Stimulated activated CD8-positive, alpha-beta memory T cell treated with anti-CD3 and anti-CD28 coated beads, Interleukin-4, amount 100 ng/mL, for 4 hours (primary cell): ENCODE results near the gene KIF21B.
A peak's percentile ranks its signal among the peaks of the same experiment; 100 is the strongest.

Experiments used
- DNase-seq, 2 donors: peaks; one replicate each; pipeline ENCODE4 v3.0.0-alpha.2; 2020; ENCODE audit warnings: low read depth in 2 of 2, low spot score in 1 of 2

KIF21B gene

DNA sequence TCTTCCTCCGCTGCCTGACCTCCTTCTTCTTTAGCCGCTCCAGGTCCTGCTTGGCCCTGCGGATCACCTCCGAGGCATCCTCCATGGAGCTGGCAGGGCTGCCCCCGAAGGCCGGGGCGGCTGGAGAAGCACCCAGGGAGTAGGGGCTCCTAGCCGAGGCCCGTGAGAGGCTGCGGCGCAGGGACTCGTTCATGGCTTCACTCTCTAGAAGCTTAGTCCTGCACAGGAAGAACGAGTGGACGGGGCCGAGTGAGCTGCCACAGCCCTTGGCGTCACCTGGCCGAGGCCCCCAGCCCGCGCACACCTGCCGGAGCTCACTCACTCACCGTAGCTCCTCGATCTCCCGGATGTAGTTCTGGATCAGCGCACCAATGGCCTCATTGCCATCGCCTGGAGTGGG, 23.1 kb downstream of the KIF21B start:
- DNase-seq, result no peak

DNA sequence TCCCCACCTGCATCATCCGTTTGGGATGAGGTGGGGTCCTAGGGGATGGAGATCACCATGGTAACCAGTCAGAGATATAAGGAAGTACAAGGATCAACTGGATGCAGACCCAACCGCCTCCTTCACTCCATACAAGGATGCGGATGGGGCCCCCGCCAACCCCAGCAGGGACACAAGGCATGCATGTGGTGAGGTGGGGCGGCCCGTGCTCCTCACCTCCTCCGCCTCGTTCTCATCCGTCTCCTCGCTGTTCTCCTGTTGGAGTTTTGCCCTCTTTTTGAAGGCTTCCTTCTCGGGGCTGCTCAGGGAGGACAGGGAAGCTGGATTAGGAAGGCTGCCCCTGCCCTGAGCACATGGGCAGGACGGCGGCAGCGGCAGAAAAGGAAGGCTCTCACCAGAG, 23.8 kb downstream of the KIF21B start:
- no peak for DNase-seq

DNA sequence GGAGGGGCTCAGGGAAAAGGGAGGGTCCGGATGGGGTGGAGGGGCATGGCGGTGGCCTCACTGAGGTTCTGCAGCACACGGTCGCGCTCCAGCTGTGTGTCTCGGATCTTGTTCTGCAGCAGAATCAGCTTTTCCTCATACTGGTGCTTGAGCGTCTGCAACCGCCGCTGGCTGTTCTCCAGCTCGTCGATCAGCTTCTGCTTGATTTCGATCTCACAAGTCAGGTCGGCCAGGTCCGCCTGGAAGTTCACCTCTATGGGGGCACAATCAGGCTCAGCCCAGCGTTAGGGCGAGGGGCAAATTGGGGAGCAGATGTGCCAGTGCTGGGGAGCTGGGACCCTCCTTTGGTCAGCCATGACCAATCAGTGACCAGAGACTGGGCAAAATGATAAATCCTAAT, 25.2 kb downstream of the KIF21B start:
- no peak for DNase-seq

DNA sequence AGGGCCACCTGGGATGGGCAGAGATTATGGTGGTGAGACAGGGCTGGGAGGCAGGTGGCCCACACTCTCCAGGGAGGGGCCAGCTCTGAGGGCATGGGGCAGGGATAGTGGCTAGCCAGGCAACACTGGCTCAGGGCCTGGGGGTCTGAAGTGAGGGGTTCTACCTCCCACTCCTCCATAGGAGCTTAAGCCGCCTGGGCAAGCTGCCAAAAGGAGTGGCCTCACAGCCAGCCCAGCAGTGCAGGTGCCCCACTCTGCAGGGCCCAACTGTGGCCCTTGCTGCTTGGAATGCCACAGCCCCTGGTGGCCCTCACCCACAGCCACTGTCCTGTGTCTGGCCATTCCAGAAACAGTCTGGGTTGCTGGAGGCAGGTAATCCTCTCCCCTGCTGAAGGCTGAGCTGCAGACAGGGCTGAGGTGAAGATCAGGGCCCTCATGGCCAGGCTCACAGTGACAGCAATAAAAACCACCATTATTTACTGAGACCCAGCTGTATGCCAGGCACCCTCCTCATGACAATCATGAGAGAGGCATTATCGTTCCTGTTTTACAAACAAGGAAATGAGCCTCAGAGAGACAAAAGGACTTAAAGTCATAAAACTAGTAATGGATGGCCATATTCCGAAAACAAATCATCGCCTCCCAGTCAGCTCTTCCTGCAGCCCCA, 31.0 kb downstream of the KIF21B start:
- DNase-seq, result no peak

DNA sequence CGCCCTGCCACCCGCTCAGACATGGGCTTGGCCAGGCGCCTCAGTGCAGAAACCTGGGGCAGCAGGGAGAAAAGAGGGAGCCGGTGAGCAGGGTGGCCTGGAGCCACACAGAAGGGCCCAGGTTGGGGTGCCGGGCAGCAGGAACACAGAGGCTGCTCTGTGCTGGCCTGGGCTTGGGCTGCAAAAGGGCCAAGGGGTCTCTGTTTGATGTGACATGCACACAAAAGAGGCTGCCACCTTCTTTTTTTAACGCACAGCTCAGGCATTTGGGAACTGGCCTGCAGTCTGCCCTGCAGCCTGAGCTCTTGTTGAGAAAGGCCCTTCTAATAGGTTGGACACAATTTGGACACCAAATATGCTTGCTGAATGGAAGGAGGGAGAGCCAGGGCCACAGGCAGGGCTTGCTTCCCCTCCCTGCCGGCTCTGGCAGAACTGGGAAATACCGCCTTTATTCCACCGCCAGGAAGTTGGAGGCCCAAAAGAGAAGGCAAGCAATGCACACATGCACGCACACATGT, 32.4 kb downstream of the KIF21B start:
- DNase-seq, result no peak

DNA sequence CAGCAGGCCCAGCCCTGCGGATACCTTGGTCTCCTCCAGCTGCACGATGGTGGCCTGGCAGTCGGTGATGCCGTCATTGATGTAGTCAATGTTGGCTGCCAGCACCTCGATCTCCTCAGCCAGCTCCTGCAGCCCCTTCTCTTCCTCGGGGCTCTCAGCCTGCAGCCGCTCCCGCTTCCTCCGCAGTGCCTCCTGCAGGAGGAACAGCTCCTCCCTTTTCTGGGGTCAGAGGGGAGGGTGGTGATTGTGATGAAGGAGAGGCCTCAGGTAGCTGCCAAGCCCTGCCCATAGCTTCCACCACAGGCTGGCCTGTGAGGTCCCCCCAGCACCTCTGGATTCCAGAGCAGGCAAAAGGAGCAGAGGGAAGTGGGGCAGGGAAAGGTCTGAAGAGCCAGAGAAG, 33.4 kb downstream of the KIF21B start:
- no peak for DNase-seq

DNA sequence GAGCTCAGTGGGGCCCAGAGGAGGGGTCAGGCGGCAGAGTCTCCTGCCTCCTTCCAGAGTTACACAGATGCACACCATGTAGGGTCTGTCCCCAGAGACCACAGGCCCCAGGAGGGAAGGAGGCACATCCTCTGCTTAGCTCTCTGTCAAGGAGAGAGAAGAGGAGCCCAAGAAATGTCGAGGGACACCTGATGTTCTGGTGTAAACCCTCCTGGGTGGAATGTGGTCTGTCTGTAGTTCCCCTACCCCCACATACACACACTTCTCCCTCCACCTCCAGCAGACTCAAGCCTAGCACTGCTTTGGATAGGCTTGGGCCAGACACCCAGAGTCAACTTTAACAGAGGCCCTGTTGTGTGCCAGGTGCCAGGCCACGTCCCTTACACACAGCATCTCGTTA, 34.2 kb downstream of the KIF21B start:
- DNase-seq, result no peak

DNA sequence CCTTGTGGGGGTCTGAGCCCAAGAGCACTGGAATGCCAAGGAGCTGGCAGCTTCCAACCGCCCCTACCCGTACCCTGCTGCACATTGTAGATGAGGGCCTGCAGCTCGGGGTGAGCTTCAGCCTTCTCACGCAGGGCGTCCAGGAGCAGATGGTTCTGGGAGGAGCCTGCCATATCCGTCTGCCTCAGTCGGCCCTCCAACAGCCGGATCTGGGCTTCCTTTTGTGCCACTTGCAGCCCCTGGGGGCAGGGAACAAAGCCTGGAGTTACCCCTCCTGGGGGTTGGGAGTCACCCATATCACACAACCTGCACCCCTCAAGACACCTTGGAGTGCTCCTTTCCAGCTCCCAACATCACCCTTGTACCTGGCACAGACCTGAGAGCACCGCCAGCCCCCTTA, 34.8 kb downstream of the KIF21B start:
- DNase-seq, result no peak

DNA sequence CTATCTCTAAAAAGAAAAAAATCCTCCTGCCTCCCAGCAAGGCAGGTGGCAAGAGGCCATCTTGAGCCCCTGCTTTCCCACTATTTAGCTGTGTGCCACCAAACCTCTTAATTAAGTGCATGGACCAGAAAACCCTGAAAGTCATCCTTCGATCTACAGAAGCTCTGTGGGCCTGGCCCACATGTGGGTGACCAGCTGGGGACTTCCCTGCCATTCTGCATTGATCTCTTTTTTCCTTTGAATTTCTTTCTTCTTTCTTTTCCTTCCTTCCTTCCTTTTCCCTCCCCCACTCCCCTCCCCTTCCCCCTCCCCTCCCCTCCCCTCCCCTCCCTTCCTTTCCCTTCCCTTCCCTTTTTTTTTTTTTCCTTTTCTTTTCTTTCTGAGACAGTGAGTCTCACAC, 38.0 kb downstream of the KIF21B start:
- DNase-seq, result no peak

DNA sequence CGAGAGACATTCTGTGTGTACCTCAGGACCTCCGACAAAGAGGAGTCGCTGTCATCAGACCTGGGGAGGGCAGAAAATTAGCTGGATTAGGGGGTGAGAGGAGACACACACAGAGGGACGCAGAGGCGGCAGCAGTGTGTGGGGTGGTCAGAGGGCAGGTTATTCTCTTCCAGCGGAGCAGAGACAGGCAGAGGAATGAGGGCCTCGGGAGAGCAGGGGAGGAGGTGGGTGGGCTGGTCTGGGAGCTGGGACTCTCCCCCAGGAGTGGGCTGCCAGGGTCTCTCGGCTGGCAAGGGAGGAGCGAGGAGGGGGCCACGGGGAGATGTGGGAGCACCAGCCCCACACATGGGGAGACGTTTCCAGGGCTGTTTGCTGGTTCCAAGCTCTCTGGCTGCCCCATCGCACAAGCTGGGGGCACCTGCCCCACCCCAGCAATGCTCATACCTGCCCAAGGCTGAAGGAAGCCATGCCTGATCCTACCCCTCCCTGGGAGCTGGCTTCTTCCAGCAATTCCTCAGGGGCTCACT, 40.4 kb downstream of the KIF21B start:
- no peak for DNase-seq

DNA sequence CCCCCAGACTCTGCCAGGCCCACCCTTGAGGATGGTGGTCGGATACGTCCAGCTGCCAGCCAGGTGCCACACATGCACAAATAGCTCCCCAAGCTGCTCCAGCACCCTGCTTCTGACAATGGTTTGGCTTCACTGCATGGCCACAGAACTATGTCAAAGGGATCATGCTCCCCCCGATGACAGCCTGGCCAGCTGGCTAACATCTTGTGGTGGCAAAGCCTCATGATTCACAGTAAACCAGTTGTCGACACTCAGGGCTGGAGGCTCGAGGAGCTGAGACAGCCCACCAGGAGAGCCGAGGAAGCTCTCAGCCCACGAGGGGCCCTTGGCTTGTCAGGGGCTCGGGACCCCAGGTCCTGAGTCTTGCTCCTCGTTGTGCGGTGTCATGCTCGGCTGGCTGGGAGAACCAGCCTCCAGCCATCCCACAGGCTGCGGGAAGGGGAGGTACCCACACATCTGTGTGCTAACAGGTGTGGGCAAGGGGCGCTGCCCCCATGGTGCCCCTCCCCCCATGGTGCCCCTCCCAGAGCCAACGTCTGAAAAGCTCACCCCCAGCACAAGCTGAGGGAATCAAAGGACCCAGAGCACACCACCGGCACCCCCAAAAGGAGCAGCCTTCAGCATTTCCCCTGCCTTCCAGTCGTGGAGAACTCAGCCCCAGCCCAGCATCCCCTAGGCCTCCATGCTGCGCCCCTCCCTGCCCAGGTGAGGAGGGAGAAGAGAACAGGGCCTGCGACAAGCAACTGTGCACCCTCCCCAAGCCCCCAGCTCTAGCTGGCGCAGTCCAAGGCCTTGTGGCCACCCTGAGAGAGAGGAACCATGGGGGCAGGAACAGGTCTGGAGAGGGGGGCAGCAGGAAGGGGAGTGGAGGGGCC, 41.2 kb downstream of the KIF21B start:
- DNase-seq, result no peak

DNA sequence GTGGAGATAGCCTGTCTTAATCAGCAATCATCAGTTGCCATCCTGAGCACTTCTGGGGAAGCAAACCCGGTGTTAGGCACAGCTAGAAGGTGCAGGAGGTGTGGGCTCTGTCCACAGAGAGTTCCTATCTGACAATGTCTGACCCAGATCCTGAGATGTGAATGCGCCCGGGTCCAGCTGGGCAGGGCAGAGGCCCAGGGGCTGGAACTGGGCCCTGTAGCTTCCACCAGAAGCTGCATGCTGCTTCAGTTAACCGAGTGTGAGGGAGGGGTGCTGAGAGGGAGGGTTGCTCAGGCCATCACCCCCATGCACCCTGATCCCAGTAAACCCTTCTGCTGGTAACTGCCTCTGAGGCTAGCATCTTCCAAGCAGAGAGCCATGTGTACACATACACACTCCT, 42.2 kb downstream of the KIF21B start:
- no peak for DNase-seq

DNA sequence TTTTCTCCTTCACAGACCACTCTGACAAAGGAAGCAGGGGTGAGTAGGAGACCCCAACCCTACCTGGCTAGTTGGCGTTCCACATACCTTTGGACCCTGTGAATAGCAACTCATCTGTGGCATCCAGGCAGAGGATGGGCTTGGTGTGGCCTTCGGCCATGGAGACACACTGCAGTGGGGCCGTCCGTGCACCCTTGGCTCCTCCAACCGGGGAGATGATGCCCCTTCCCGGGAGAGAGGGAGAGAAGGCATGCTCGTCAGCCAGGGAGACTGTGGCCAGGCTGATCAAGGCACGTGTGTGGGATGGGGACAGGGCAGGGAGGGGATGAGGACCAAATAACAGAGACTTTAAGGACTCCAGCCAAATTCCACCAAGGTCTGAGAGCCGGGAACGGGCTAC, 42.6 kb downstream of the KIF21B start:
- DNase-seq, result no peak

DNA sequence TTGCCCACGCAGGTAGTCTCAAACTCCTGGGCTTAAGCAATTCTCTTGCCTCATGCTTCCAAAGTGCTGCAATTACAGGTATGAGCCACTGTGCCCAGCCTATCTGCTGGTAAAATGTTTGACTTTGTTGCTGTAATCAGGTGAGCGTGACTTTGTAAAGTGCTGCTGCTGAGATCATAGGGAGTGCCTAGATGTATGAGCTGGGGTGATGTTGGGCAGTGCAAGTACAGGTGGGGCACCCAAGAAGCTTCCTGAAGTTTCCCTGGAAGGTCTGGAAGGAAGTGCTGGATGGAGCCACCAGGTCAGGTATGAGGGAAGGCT, 43.1 kb downstream of the KIF21B start:
- DNase-seq, result no peak

DNA sequence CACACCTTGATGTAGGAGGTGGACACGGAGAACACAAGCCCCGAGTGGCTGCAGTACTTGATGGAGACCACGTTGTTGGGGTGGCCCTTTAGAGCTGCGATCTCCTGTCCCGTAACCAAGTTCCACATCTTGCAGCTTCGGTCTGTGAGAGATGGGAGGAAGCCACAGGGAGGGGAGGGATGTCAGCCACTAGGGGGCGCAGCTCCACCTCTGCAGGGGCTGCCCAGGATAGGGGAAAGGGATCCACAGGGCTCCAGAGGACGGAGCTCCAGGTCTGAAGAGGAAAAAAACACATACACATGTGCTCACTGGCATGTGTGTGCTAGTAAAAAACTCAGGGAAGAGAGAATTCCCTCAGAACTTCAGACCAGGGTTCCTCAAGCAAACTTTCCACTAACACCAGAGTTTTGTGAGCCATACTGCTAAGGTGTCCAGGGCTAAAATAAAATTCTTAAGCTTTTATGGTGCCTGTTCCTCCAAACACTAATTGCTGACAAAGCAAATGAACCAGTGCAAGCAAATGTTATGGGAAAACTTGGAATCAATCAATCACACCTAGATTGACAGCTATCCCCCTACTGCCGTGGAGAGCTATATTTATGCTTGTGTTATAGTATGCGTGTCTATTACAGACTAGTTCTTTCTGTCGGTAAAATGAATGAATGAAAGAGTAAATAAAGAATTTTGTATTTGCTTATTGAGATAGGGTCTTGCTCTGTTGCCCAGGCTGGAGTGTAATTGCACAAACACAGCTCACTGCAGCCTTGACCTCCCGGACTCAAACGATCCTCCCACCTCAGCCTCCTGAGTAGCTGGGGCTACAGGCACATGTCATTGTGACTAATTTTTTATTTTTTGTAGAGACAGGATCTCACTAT, 43.7 kb downstream of the KIF21B start:
- peak; percentile 26 to 35 for DNase-seq

DNA sequence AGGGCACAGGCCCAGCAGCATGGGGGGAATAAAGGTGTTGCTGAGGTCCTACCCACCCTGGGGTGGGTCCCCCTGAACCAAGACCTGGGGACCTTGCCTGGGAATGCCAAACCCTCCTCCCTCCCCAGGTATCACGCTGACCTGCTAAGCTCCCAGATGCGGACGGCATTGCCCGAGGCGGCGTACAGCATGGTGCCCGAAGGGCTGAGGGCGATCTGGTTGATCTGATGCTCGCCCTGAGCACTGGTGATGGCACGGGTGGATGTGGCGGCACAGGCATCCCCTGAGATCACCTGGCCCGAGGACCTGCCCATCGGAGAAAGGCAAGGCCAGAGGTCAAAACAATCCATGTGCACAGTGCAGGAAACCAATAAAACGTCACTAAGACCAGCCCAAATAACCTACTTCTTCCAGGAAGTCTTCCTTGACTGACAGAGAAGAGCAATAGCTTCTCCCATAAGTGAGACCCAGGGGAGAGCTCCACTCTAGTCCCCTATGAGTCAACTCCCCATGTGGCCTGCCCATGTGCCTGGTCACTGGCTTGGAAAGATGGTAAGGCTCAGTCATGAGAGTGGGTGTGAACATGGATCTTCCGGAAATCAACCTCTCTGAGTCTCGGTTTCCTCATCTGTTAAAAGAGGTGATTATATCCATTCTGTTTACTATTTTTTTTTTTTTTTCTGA, 46.3 kb downstream of the KIF21B start:
- no peak for DNase-seq

DNA sequence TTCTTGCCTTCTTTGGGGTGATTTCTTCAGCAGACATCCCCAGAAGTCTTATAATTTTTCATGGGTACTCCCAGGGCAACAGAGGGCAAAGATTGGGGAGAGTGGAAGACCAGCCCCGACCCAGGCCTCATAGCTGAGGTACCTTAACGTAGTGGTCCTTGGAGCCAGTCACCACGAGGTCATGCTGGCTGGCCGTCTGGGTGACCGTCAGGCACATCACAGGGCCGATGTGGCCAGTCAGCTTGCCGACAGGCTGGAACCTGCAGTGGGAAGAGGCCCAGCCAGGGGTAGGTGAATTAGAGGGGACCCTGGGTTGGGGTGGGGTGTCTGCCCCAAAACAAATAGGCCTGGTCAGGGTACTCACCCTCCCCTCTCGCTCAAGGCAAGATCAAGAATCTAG, 46.9 kb downstream of the KIF21B start:
- DNase-seq, result no peak

DNA sequence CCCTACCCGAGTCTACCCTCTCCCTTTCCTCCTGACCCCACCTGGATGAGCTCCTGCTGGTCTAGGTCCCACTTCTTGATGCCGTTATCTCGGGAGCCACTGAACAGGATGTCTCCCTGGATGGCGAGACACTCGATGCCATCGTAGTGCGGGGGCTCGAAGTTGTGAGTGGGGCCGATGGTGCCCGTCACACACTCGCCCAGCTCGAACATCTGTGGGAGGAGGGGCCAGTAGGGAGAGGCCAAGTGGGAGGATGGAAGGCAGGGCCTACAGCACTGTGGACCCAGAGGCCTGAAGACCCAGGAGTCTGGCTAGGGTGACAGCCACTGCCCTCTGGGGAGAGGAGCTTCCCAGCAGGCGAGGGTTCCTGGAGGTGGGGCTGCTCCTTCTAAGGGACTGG, 48.1 kb downstream of the KIF21B start:
- DNase-seq, result no peak

DNA sequence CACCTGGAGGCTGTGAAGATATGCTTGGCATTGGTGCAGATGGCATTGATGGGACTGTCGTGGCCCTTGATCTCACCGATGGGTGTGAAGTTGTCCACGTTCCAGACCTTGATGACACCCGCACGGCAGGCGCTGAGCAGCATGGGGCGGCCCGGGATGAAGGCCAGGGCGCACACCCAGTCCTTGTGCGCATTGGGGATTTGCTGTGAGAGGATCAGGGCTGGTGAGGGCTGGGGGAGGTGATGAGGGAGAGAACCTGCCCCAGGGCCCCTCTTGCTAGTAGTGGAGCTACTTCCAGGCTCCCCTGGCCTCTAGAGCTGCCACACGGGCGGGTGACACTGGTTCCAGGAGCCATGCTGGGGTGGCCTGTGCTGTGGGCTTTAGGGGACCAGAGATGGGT, 48.8 kb downstream of the KIF21B start:
- DNase-seq, result no peak

DNA sequence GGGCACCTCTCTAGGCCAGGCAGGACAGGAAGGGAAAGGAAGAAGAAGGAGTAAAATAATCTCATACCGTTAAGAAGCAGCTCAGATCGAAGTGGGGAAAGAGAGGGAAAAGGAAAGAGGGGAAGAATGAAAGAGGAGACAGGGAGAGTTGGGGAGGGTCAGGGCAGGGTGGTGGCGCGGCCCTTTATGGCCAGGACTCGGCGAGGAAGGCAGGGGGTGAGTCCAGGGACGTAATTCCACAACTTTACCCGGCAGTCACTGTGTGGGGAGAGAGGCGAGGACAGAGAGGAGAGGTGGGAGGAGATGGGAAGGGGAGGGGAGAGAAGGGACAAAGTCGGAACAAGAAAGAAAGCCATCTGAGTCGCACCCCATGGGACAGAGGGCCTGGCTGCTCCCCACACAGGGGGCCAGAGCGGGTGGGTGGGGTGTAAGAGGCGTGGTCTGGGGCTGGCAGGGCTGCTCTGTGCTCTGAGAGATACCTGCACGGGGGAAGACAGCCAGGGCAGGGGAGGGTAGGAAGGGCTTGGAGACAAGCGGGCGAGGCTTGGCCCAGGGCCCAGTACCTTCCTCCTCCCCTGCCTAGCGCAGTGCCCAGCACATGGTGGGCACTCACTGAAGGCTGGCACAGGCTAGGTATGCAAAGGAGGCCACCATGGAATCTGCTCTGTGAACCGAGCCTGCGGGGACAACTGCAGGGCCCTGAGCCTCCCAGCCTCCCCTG, 49.4 kb downstream of the KIF21B start:
- no peak for DNase-seq
